HG02852 (cell line): ENCODE results near the gene ITGA11.

ENCODE experiments used
- ATAC-seq: cut with Tn5 transposase; IDR thresholded peaks from one replicate; pipeline ENCODE4 v1.9.1; 2021; ENCODE audit warnings: mild to moderate bottlenecking, moderate library complexity; ENCODE audit not compliant: unreplicated experiment

Gene ITGA11

DNA sequence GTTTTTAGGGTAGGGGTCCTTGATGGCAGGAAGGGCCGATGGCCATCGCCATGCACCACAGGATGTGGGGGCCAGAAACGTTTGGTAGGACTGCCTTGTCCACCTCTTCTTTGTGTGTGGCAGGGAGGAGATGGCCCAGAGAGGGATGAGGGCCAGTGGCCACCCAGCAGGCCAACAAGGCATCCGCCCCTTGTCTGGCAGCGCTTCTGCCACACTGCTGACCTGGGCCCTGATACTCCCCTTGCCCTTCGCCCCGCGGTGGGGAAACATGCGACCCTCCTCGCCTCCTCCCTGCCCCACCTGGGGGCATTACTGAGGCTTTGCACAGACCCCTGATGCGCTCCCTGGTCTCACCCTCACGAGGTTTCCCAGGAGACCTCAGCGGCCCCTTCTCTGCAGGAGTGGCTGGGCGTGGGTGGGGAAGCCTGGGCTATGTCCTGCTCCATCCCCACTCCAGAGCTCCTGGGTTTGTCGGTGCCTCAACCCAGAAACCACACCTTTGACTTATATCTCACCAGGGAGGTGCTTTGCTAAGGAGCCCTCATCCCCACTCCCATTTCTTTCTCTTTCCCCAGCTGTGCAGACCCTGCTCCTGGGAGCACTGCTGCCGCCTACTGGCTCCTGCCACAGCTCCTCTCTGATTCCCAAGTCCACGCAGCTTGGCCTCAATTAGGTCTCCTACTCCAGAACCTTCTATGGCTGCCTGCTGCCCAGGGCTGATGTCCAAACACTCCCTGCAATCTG lies 115.7 kb downstream of the ITGA11 start:
- no peak for ATAC-seq

GRCh38 chr15:68315495-68316031 lies 116.4 kb downstream of the ITGA11 start:
- ATAC-seq: no peak

- ATAC-seq: no peak
These were observed 116.9 kb downstream of the ITGA11 start for GRCh38 chr15:68315035-68315434.

DNA sequence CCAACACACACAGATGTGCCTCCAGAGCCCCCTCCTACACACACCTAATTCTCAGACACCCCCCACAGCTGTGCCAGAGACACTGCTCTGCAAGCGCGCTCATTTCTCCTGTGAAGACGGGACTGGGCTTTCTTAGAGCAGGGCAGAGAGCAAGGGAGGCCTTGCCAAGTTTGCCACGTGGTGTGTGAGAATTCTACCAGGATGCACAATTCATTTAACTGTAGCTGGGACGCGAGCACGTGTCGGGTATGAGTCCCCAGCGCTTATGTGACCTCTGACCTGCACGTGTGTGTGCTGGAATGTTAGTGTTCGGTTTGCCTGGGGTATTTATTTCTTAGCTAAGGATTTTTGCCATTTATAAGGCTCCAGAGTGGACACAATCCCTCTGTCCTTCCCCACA lies 117.4 kb downstream of the ITGA11 start:
- ATAC-seq: no peak

DNA sequence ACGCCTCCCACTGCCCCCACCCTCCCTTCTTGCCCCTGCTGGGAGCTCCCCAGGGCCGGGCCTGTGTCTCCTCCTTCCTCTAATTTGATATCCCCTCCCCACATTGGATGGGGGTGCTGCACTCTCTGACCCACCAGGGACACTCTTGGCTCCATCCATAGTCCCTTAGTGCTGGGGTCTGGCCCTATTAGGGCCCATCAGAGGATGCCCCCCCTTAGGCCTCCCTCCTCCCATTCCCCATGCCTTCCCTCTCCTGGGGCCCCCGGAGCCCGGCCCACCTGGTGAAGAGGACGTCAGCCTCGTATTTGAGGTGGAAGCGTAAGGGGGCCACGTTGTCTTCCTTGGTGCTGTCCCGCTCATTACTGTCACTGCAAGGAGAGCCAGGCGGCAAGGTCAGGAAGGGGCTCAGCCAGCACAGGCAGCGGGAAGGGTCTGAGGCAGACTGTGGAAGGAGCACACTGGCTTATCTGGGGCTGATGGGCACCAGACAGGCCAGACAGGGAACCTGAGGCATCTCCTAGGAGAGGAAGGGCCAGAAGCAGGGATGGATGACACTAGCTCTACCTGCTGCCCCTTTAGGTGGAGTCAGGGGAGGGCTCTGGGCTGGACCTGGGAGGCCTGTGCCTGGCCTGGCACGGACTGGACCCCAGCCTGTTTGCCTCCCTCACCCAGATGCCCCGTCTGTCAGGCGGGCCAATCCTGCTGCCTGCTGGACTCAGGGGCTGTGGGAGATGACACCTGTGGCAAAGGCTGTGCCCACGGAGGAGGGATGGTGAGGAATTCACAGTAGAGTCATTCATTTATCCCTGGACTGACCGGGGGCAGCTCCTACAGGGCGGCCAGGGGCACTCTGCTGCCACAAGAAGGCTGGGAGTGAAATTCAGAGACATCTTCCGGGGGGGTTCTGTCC lies 118.2 kb downstream of the ITGA11 start:
- no peak for ATAC-seq

DNA sequence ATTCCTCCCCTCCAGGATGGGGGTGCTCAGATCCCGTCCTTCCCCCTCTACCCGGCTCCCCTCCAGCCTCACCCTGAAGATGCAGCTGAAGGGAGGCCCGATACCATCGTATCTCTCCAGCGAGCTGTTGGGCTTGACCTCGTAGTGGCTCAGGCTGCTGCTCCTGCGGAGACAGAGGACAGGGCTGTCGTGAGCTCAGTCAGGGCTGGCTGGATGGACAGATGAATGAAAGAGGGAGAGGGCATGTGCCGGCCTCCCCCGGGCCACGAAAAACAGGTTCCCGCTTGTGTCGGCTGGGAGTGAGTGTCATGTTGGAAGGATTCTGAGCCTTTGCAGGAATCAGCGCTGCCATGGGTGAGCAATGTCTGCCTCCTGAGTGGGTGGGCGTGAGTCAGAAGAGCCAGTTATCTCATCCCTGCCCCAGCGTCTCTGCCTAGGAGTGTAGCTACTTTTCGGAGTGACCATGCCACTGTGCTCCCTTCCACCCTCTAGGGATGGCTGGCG lies 119.2 kb downstream of the ITGA11 start:
- ATAC-seq: no peak

DNA sequence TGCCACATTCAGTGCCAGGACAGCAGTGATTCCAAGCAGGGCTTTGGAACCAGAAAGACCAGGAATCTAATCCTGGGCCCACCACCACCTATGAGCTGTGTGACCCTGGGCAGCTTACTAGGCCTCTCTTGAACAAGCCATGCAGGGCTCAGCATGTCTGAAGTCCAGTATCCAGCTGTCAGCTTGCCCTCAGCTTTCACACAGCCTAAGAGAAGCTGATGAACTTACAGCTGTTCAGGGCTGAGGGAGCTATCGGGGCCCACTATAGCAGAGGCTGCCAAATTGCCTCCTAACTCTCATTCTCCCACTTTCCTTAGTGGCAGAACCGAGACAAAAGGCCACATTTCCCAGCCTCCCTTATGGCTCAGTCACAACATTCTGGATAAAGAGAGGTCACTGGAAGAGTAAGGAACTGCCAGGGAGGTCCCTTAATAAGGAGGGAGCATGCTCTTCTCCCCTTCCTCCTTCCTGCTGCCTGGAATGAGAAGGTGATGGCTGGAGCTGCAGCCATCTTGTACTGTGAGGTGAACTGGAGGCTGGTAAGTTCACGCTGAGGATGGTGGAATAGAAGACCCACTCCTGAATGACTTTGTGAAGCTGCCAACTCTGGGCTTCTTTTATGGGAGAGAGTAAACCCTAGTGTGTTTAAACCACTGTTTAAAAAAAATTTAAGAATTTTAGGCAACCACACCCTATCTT lies 120.0 kb downstream of the ITGA11 start:
- ATAC-seq: no peak

DNA sequence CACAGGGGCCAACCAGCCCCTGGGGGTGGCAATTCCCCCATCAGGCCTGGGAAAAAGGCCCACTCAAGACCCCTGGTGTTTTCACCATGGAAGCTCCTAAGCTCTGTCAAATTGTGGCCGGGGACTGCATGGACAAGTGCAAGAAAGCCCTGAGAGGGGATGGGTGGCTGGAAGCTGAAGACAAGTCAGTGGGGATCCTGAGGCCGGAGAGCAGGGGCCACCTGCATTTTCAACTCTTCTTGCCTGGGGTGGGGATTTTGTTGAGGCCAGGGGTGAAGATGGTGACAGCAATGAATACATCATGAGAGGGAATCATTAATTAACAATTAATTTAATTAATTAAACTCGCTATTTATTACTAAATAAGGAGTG lies 120.5 kb downstream of the ITGA11 start:
- no peak for ATAC-seq

DNA sequence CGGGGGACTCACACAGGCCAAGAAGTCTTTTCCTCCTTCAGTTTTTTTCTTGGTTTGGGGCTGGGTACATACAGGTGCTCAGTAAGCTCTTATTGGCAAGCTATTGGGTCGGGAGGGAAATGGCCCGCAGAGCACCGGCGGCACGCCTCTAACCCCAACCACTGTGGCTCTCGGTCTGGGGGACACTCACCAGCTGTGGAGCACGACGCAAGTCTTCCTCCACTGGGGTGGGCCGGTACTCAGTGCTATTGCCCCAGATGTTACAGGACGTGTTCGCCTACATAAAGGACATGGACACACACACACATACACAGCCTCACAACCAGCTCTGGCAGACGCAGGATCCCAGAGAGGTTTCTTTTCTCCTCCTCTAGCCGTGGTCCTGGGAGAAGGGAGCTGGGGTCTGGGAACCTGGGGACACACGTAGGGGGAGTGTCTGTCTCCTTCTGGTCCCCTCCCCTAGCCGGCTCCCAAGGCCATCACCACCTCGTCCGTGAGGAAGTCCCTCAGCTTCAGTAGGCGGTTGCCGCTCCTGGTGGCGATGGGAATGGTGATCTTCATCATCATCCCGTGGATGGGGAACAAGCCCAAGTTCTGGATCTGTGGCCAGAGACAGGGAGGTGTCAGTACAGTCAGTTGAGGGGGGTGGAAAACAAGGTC lies 121.0 kb downstream of the ITGA11 start:
- no peak for ATAC-seq

GRCh38 chr15:68310178-68310803 lies 121.7 kb downstream of the ITGA11 start:
- ATAC-seq: no peak

GRCh38 chr15:68309024-68309423 lies 122.9 kb downstream of the ITGA11 start:
- ATAC-seq: no peak

GRCh38 chr15:68307131-68307928 lies 124.6 kb downstream of the ITGA11 start:
- no peak for ATAC-seq

GRCh38 chr15:68305420-68305871 lies 126.5 kb downstream of the ITGA11 start:
- no peak for ATAC-seq

DNA sequence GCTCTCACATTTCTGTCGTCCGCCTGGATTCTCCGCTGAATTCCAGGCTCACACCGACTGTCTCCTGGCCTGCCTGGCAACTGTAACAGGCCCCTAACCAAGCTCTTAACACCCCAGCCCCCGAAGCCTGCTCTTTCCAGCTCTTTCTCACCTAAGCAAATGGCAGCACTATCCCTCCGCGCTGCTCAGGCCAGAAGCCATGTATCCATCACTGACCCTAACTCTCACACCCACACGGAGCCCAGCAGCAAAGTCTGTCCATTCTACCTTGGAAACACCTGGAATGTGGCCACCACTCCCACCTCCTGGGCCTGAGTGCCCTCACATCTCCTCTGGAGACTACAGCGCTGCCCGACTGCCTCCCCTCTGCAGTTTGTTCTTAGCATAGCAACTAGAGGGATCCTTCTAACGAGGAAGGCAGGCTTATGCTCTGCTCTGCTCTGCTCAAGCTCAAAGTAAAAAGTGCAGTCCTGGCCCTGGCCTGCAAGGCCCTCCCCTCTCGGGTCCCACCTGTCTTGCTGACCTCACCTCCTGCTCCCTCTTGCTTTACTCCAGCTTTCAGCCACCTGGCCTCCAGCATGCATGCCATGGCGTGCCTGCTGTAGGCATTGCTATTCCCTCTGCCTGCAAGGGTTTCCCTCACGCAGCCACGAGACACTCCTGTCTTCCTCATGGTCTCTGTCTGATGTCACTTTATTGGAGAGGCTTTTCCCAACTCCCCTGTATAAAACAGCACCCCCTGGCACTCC lies 127.2 kb downstream of the ITGA11 start:
- no peak for ATAC-seq

GRCh38 chr15:68303560-68304436 lies 128.2 kb downstream of the ITGA11 start:
- no peak for ATAC-seq

- ATAC-seq: no peak
These were observed 128.8 kb downstream of the ITGA11 start for GRCh38 chr15:68303134-68303533.

- no peak for ATAC-seq
These were observed 129.2 kb downstream of the ITGA11 start for GRCh38 chr15:68302729-68303128.

DNA sequence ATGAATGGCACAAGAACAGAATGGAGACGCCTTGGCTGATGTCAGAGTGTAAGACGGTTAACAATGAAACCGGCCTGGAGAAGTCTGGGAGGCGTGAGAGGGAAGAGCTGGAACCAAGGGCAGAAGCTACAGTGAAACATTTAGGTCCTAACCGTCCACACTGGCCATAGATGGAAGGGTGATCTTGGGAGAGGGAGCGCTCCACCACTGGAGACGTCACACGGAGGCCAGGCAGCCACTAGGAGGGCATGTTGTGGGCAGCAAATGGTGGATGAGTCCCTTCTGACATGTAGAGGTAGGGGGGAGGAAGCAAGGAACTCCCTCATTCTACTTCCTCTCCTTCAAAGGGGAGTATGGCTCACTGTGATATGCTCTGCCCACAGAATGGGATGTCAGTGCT lies 130.7 kb downstream of the ITGA11 start:
- no peak for ATAC-seq
